ENCODE data around the gene AOC1.

The AOC1 gene

GRCh38 chr7:150854066-150855000, 2.0 kb downstream of the AOC1 start:
- no peak overlapping the region for H3K9ac ChIP-seq (ENCODE audit: low read length)
- WGBS (ENCODE audit: extremely low coverage, insufficient coverage, insufficient read length): no CpG with 5 or more reads among the region's 19 CpGs
- H3K36me3 ChIP-seq (ENCODE audit: control insufficient read depth in 1 of 2, insufficient read depth in 2 of 2, low read length in 2 of 2): no peaks in the 10 kb centered on the region
- H3K27ac ChIP-seq (ENCODE audit: low read depth, low read length): no peak overlapping the region
- H3K14ac ChIP-seq (ENCODE audit: low read length): no peak overlapping the region
- no peak overlapping the region for H2BK12ac ChIP-seq (ENCODE audit: low read length)
- peaks cover 2% of the 10 kb centered on the region for H3K9me3 ChIP-seq (ENCODE audit: insufficient read depth, low read depth, low read length)
- H3K18ac ChIP-seq (ENCODE audit: low read length): no peak overlapping the region
- H2AFZ ChIP-seq (ENCODE audit: insufficient read depth, low read length, poor library complexity): no peak overlapping the region
- no peaks in the 10 kb centered on the region for H3K79me2 ChIP-seq (ENCODE audit: control insufficient read depth, insufficient read depth, low read length, poor library complexity)
- no peak overlapping the region for H3K4ac ChIP-seq (ENCODE audit: low read depth, low read length)
- no peaks in the 10 kb centered on the region for H3K27me3 ChIP-seq (ENCODE audit: insufficient read depth, low read length)
- H3K4me3 ChIP-seq (ENCODE audit: low read depth, low read length): no peak overlapping the region
- no peak overlapping the region for H2AK5ac ChIP-seq (ENCODE audit: low read length)
- H3K23ac ChIP-seq (ENCODE audit: low read length): no peak overlapping the region
- H2BK120ac ChIP-seq (ENCODE audit: insufficient read depth, low read length, poor library complexity): no peak overlapping the region
- no peaks in the 10 kb centered on the region for H3K79me1 ChIP-seq (ENCODE audit: low read length)
- no peak overlapping the region for H4K91ac ChIP-seq (ENCODE audit: low read depth, low read length)
- no peak overlapping the region for H3K4me2 ChIP-seq (ENCODE audit: low read length)
- peaks cover 5 to 10% of the 10 kb centered on the region in 2 experiments for H3K4me1 ChIP-seq (ENCODE audit: control insufficient read depth in 1 of 2, insufficient read depth in 2 of 2, low read length in 2 of 2)
- H2BK5ac ChIP-seq (ENCODE audit: low read depth, low read length, poor library complexity): no peak overlapping the region
- DNase-seq: no peak
- no peak overlapping the region for H4K12ac ChIP-seq (ENCODE audit: low read depth, low read length)
- no peak overlapping the region for H4K8ac ChIP-seq (ENCODE audit: low read depth, low read length)

- Histone ChIP-seq H4K8ac (ENCODE audit: low read depth, low read length) (no peak overlapping the region), H2AFZ (ENCODE audit: insufficient read depth, low read length, poor library complexity) (no peak overlapping the region), H3K4me1 (ENCODE audit: control insufficient read depth in 1 of 2, insufficient read depth in 2 of 2, low read length in 2 of 2) (peaks cover 5 to 10% of the 10 kb centered on the region in 2 experiments), H3K27ac (ENCODE audit: low read depth, low read length) (no peak overlapping the region), H3K79me2 (ENCODE audit: control insufficient read depth, insufficient read depth, low read length, poor library complexity) (no peaks in the 10 kb centered on the region), H2BK5ac (ENCODE audit: low read depth, low read length, poor library complexity) (no peak overlapping the region), H4K12ac (ENCODE audit: low read depth, low read length) (no peak overlapping the region), H3K4me3 (ENCODE audit: low read depth, low read length) (no peak overlapping the region), H4K91ac (ENCODE audit: low read depth, low read length) (no peak overlapping the region), H3K4ac (ENCODE audit: low read depth, low read length) (no peak overlapping the region), H3K9me3 (ENCODE audit: insufficient read depth, low read depth, low read length) (peaks cover 2% of the 10 kb centered on the region), H3K4me2 (ENCODE audit: low read length) (no peak overlapping the region), H3K79me1 (ENCODE audit: low read length) (no peaks in the 10 kb centered on the region), H2AK5ac (ENCODE audit: low read length) (no peak overlapping the region), H3K18ac (ENCODE audit: low read length) (no peak overlapping the region), H3K14ac (ENCODE audit: low read length) (no peak overlapping the region), H2BK120ac (ENCODE audit: insufficient read depth, low read length, poor library complexity) (no peak overlapping the region), H2BK12ac (ENCODE audit: low read length) (no peak overlapping the region), H3K23ac (ENCODE audit: low read length) (no peak overlapping the region), H3K36me3 (ENCODE audit: control insufficient read depth in 1 of 2, insufficient read depth in 2 of 2, low read length in 2 of 2) (no peaks in the 10 kb centered on the region), H3K9ac (ENCODE audit: low read length) (no peak overlapping the region), H3K27me3 (ENCODE audit: insufficient read depth, low read length) (no peaks in the 10 kb centered on the region)
- no CpG with 5 or more reads among the region's 6 CpGs for WGBS (ENCODE audit: extremely low coverage, insufficient coverage, insufficient read length)
- DNase-seq: no peak
These were observed 2.7 kb downstream of the AOC1 start for GRCh38 chr7:150855046-150855445.

DNA sequence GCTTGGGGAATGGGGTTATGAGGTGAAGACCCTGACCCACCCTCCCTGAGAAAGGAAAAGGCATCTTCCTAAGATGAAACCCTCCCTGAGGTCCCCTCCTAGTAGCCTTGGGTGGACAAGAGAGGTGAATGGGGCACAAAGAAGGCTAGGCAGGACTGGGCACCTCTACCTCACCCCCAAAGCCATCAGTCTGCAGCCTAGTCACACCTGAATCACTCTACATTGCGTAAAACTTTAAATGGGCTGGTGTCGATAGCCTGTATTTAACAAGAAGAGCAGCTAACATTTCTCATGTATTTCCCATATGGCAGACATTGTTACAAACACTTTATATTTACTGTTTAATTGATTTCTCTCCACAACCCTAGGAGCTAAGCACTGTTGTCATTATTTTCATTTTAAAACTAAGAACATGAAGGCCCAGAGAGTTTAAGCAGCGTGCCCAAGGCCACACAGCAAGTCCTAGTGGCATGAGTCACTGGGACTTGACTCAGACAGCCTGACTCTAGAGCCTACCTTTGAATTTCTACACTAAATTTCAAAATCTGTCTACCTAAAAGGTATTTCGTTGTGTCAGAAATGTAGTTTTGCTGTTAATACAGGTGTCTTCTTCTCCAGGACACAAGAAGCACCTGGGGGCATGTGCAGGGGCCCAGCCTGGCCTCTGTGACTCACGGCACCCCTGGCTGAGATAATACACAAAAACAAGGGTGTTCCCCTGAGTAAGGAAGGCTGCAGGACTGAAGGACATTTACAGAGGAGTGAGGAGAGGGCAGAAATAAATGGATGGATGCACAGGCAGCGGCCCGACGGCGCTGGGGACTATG, 3.4 kb downstream of the AOC1 start:
- Histone ChIP-seq H2BK5ac (ENCODE audit: low read depth, low read length, poor library complexity) (no peak overlapping the region), H3K4me1 (ENCODE audit: control insufficient read depth in 1 of 2, insufficient read depth in 2 of 2, low read length in 2 of 2) (peaks cover 7 to 12% of the 10 kb centered on the region in 2 experiments), H3K18ac (ENCODE audit: low read length) (no peak overlapping the region), H2BK120ac (ENCODE audit: insufficient read depth, low read length, poor library complexity) (no peak overlapping the region), H3K9ac (ENCODE audit: low read length) (no peak overlapping the region), H3K4me3 (ENCODE audit: low read depth, low read length) (no peak overlapping the region), H3K14ac (ENCODE audit: low read length) (no peak overlapping the region), H3K23ac (ENCODE audit: low read length) (no peak overlapping the region), H2AK5ac (ENCODE audit: low read length) (no peak overlapping the region), H3K27ac (ENCODE audit: low read depth, low read length) (no peak overlapping the region), H4K12ac (ENCODE audit: low read depth, low read length) (no peak overlapping the region), H2BK12ac (ENCODE audit: low read length) (no peak overlapping the region), H3K9me3 (ENCODE audit: insufficient read depth, low read depth, low read length) (peaks cover 2% of the 10 kb centered on the region), H2AFZ (ENCODE audit: insufficient read depth, low read length, poor library complexity) (no peak overlapping the region), H3K4ac (ENCODE audit: low read depth, low read length) (no peak overlapping the region), H4K91ac (ENCODE audit: low read depth, low read length) (no peak overlapping the region), H4K8ac (ENCODE audit: low read depth, low read length) (no peak overlapping the region), H3K27me3 (ENCODE audit: insufficient read depth, low read length) (no peaks in the 10 kb centered on the region), H3K36me3 (ENCODE audit: control insufficient read depth in 1 of 2, insufficient read depth in 2 of 2, low read length in 2 of 2) (no peaks in the 10 kb centered on the region), H3K4me2 (ENCODE audit: low read length) (no peak overlapping the region), H3K79me1 (ENCODE audit: low read length) (no peaks in the 10 kb centered on the region), H3K79me2 (ENCODE audit: control insufficient read depth, insufficient read depth, low read length, poor library complexity) (no peaks in the 10 kb centered on the region)
- no CpG with 5 or more reads among the region's 9 CpGs for WGBS (ENCODE audit: extremely low coverage, insufficient coverage, insufficient read length)
- peak; percentile 90 to 94 for DNase-seq

DNA sequence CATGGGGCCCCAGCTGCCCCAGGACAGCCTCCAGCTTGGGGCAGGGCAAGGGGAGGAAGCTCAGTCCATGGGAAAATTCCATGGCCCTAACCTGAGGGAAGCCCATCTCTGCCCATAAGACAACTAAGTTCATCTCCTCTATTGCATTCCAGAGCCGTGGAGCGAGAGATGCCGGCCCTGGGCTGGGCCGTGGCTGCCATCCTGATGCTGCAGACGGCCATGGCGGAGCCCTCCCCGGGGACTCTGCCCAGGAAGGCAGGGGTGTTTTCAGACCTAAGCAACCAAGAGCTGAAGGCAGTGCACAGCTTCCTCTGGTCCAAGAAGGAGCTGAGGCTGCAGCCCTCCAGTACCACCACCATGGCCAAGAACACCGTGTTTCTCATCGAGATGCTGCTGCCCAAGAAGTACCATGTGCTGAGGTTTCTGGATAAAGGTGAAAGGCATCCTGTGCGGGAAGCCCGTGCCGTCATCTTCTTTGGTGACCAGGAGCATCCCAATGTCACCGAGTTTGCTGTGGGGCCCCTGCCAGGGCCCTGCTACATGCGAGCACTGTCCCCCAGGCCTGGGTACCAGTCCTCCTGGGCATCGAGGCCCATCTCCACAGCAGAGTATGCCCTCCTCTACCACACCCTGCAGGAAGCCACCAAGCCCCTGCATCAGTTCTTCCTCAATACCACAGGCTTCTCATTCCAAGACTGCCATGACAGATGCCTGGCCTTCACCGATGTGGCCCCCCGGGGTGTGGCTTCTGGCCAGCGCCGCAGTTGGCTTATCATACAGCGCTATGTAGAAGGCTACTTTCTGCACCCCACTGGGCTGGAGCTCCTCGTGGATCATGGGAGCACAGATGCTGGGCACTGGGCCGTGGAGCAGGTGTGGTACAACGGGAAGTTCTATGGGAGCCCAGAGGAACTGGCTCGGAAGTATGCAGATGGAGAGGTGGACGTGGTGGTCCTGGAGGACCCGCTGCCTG, 4.3 kb downstream of the AOC1 start:
- peaks cover 2% of the 10 kb centered on the region for H3K9me3 ChIP-seq (ENCODE audit: insufficient read depth, low read depth, low read length)
- H2AK5ac ChIP-seq (ENCODE audit: low read length): no peak overlapping the region
- no peak overlapping the region for H2BK120ac ChIP-seq (ENCODE audit: insufficient read depth, low read length, poor library complexity)
- H3K18ac ChIP-seq (ENCODE audit: low read length): no peak overlapping the region
- no peak overlapping the region for H3K14ac ChIP-seq (ENCODE audit: low read length)
- H3K4me1 ChIP-seq (ENCODE audit: control insufficient read depth in 1 of 2, insufficient read depth in 2 of 2, low read length in 2 of 2): peaks cover 7 to 12% of the 10 kb centered on the region in 2 experiments
- no peaks in the 10 kb centered on the region for H3K79me2 ChIP-seq (ENCODE audit: control insufficient read depth, insufficient read depth, low read length, poor library complexity)
- H3K4ac ChIP-seq (ENCODE audit: low read depth, low read length): no peak overlapping the region
- no peak overlapping the region for H3K27ac ChIP-seq (ENCODE audit: low read depth, low read length)
- H4K8ac ChIP-seq (ENCODE audit: low read depth, low read length): no peak overlapping the region
- H3K9ac ChIP-seq (ENCODE audit: low read length): no peak overlapping the region
- H3K4me3 ChIP-seq (ENCODE audit: low read depth, low read length): no peak overlapping the region
- H3K27me3 ChIP-seq (ENCODE audit: insufficient read depth, low read length): no peaks in the 10 kb centered on the region
- DNase-seq: peak; percentile 18 to 35
- H2AFZ ChIP-seq (ENCODE audit: insufficient read depth, low read length, poor library complexity): no peak overlapping the region
- no peak overlapping the region for H4K91ac ChIP-seq (ENCODE audit: low read depth, low read length)
- no peak overlapping the region for H3K23ac ChIP-seq (ENCODE audit: low read length)
- no peaks in the 10 kb centered on the region for H3K79me1 ChIP-seq (ENCODE audit: low read length)
- no peaks in the 10 kb centered on the region for H3K36me3 ChIP-seq (ENCODE audit: control insufficient read depth in 1 of 2, insufficient read depth in 2 of 2, low read length in 2 of 2)
- no peak overlapping the region for H2BK5ac ChIP-seq (ENCODE audit: low read depth, low read length, poor library complexity)
- no CpG with 5 or more reads among the region's 26 CpGs for WGBS (ENCODE audit: extremely low coverage, insufficient coverage, insufficient read length)
- no peak overlapping the region for H3K4me2 ChIP-seq (ENCODE audit: low read length)
- H4K12ac ChIP-seq (ENCODE audit: low read depth, low read length): no peak overlapping the region
- H2BK12ac ChIP-seq (ENCODE audit: low read length): no peak overlapping the region

Measured in trophoblast cell (in vitro differentiated cells and primary cell).